HCT116 (cell line): ENCODE measurements around the gene THPO. TPM values are rescaled to one million over a fixed set of nuclear protein-coding genes. Genes with fewer than 3 reads are reported as not detected.

Source experiments
- ATAC-seq: fragments of 200-7000 bp; cut with Tn5 transposase; 2 replicates; pipeline ENCODE4 v1.9.1; 2020; ENCODE audit warnings: mild to moderate bottlenecking, moderate library complexity
- BruUV-seq: library from RNA; stranded (reverse); fragments of 400-500 nt; replicated peaks from 2 replicates; lab custom pipeline; 2021; lab: Mats Ljungman, UMichigan
- CTCF ChIA-PET: fragments of 300-600 bp; sonication (Branson Sonifier 250); formaldehyde crosslinking; loops from one replicate; lab custom pipeline; 2021; ENCODE audit warnings: antibody characterized with exemption; lab: Charles Lee
- POLR2A ChIA-PET: fragments of 300-600, 350-600 bp; sonication (Branson Sonifier 250); formaldehyde crosslinking; loops from one replicate; lab custom pipeline; 2021; ENCODE audit warnings: antibody characterized with exemption; lab: Charles Lee
- RAD21 ChIA-PET, 2 experiments: fragments of 300-600 bp; sonication (Branson Sonifier 250); formaldehyde crosslinking; loops; one replicate each; lab custom pipeline; 2023; ENCODE audit warnings: low total read pairs in 2 of 2; ENCODE audit not compliant: uncharacterized antibody in 2 of 2, unreplicated experiment in 2 of 2, low non-redundant PET in 1 of 2; lab: Charles Lee
- DNase-seq: peaks from one replicate; pipeline ENCODE4 v3.0.0-alpha.2; 2010; ENCODE audit warnings: low read depth, low spot score
- H2AFZ ChIP-seq: fragments of 200-600 bp; shearing (Covaris generic), sonication (generic); 2 replicates; pipeline ENCODE4 v1.6.1; 2017; ENCODE audit warnings: low read depth, mixed run types, mixed read lengths, antibody characterized with exemption, low read length; ENCODE audit not compliant: poor library complexity, severe bottlenecking
- H3K27ac ChIP-seq: 2 replicates; pipeline ENCODE4 v1.5.1; 2012; ENCODE audit warnings: low read depth, low read length
- H3K27me3 ChIP-seq: fragments of 200-600 bp; sonication (generic); 2 replicates; pipeline ENCODE4 v1.6.1; 2016; ENCODE audit warnings: mixed run types, low read length, mixed read lengths; ENCODE audit not compliant: insufficient read depth
- H3K36me3 ChIP-seq, 2 experiments: fragments of 200-500 bp in 1 of 2; fragments of 200-600 bp in 1 of 2; sonication (Bioruptor generic) in 1 of 2; sonication (generic) in 1 of 2; 2 replicates each; pipeline versions ENCODE4 v1.5.1 to v1.6.1; 2014 to 2016; ENCODE audit warnings: low read length in 2 of 2, inconsistent platforms in 1 of 2, mixed read lengths in 1 of 2, mixed run types in 1 of 2; ENCODE audit not compliant: insufficient read depth in 2 of 2, control insufficient read depth in 1 of 2
- H3K4me1 ChIP-seq, 2 experiments: fragments of 200-600 bp in 1 of 2; sonication (generic) in 1 of 2; 2 replicates each; pipeline versions ENCODE4 v1.5.1 to v1.6.1; 2012 to 2017; ENCODE audit warnings: low read length in 2 of 2, inconsistent platforms in 1 of 2, mild to moderate bottlenecking in 1 of 2, mixed read lengths in 1 of 2, mixed run types in 1 of 2, moderate library complexity in 1 of 2; ENCODE audit not compliant: insufficient read depth in 2 of 2, control insufficient read depth in 1 of 2
- H3K4me2 ChIP-seq: fragments of 200-600 bp; sonication (generic); 2 replicates; pipeline ENCODE4 v1.6.1; 2017; ENCODE audit warnings: mixed run types, low read length, mixed read lengths
- H3K4me3 ChIP-seq, 2 experiments: fragments of 200-600 bp in 1 of 2; sonication (generic) in 1 of 2; replicated peaks in 1 of 2; 2 replicates each; pipeline ENCODE4 v1.5.1; 2011 to 2016; ENCODE audit warnings: low read length in 2 of 2, control low read depth in 1 of 2, low read depth in 1 of 2, mild to moderate bottlenecking in 1 of 2, mixed read lengths in 1 of 2, mixed run types in 1 of 2
- H3K79me2 ChIP-seq: fragments of 200-600 bp; sonication (generic); 2 replicates; pipeline ENCODE4 v1.6.1; 2017; ENCODE audit warnings: mild to moderate bottlenecking, mixed run types, low read length, moderate library complexity, mixed read lengths; ENCODE audit not compliant: insufficient read depth
- H3K9ac ChIP-seq: fragments of 200-600 bp; sonication (generic); 2 replicates; pipeline ENCODE4 v1.6.1; 2016; ENCODE audit warnings: low read length, mixed read lengths
- H3K9me2 ChIP-seq: fragments of 200-600 bp; sonication (generic), shearing (Covaris generic); 2 replicates; pipeline ENCODE4 v1.6.1; 2017; ENCODE audit warnings: mixed run types, mild to moderate bottlenecking, moderate library complexity; ENCODE audit not compliant: insufficient read depth
- H3K9me3 ChIP-seq, 2 experiments: fragments of 200-500 bp in 1 of 2; fragments of 200-600 bp in 1 of 2; sonication (Bioruptor generic) in 1 of 2; sonication (generic) in 1 of 2; 2 replicates each; pipeline ENCODE4 v1.6.1; 2014 to 2017; ENCODE audit warnings: low read length in 2 of 2, mixed read lengths in 2 of 2, inconsistent platforms in 1 of 2, low read depth in 1 of 2, mild to moderate bottlenecking in 1 of 2, mixed run types in 1 of 2, moderate library complexity in 1 of 2; ENCODE audit not compliant: control insufficient read depth in 1 of 2, insufficient read depth in 1 of 2
- H4K20me1 ChIP-seq: fragments of 200-600 bp; sonication (generic), shearing (Covaris generic); 2 replicates; pipeline ENCODE4 v1.6.1; 2017; ENCODE audit warnings: mixed run types, mild to moderate bottlenecking, moderate library complexity; ENCODE audit not compliant: insufficient read depth
- CEBPB ChIP-seq: IDR thresholded peaks from 2 replicates; pipeline ENCODE4 v1.6.1; 2012; ENCODE audit warnings: low read depth
- SIN3A ChIP-seq: IDR thresholded peaks from 2 replicates; pipeline ENCODE4 v1.6.1; 2012; ENCODE audit warnings: low read depth
- SP1 ChIP-seq: IDR thresholded peaks from 2 replicates; pipeline ENCODE4 v1.6.1; 2012; ENCODE audit warnings: low read depth
- ZNF274 ChIP-seq: fragments of 200-500 bp; sonication (Bioruptor generic); IDR thresholded peaks from 2 replicates; pipeline ENCODE4 v1.6.1; 2014; ENCODE audit warnings: mild to moderate bottlenecking, low read depth, low read length, inconsistent platforms
- intact Hi-C: fragments of 100-400 bp; cut with micrococcal nuclease; formaldehyde crosslinking; loops from 2 replicates; pipeline ENCODE4 v1.10.0; 2022
- total RNA-seq: library from RNA; stranded (reverse); gene quantifications from one replicate; pipeline ENCODE4 v1.2.1, GENCODE V29; 2021; ENCODE audit not compliant: unreplicated experiment
- TF ChIP-seq, protein P1 (sequence below), 3 experiments: fragments of 200-600 bp in 1 of 3; sonication (generic) in 1 of 3; IDR thresholded peaks in 2 of 3; conservative IDR thresholded peaks in 1 of 3; 2 replicates each; pipeline ENCODE4 v1.5.1; 2012 to 2017; ENCODE audit warnings: low read depth in 2 of 3, low read length in 2 of 3, antibody characterized with exemption in 1 of 3, borderline replicate concordance in 1 of 3, control low read depth in 1 of 3, mild to moderate bottlenecking in 1 of 3, mixed read lengths in 1 of 3, mixed run types in 1 of 3, moderate library complexity in 1 of 3; ENCODE audit not compliant: insufficient read depth in 1 of 3
- TF ChIP-seq, protein P2 (sequence below): IDR thresholded peaks from 2 replicates; pipeline ENCODE4 v1.6.1; 2011; ENCODE audit warnings: mild to moderate bottlenecking, low read length, moderate library complexity; ENCODE audit not compliant: insufficient replicate concordance; ENCODE audit errors: extremely low read depth

THPO gene
- total RNA-seq, 1 experiment from 2014 or later: not detected

DNA sequence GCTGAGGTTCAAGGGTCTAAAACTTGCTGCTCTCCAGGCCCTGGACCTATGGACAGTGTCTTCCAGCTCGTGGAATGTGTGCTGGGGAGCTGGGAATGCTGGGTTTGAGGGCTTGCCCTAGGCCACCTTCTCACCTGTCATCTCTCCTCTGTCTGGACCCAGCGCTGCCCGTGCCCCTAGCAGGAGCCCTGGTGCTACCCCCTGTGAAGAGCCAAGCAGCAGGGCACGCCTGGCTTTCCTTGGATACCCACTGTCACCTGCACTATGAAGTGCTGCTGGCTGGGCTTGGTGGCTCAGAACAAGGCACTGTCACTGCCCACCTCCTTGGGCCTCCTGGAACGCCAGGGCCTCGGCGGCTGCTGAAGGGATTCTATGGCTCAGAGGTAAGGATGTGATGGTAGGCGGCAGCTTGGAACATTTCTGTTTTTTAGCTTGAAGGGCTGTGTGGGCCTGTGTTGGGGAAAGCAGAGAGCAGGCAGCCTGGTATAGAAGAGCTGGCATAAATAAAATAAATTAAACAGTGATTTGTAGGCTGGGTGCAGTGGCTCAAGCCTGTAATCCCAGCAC is 6.9 kb upstream of the THPO start:
- no peak for DNase-seq
- ChIA-PET CTCF (no interaction called here), POLR2A (interaction anchor here (1.2 kb wide), 1 partner anchor 10 kb away, joined by 3 read pairs; no protein-coding TSS in a partner anchor), RAD21 (no interaction called here)
- ATAC-seq: no peak
- Histone ChIP-seq H3K9ac (no peak overlapping the region), H2AFZ (no peak overlapping the region), H4K20me1 (no peaks in the 10 kb centered on the region), H3K4me2 (no peak overlapping the region), H3K9me3 (no peaks in the 10 kb centered on the region), H3K79me2 (no peaks in the 10 kb centered on the region), H3K27ac (no peak overlapping the region), H3K9me2 (no peaks in the 10 kb centered on the region), H3K36me3 (no peaks in the 10 kb centered on the region), H3K4me1 (peaks cover 2 to 6% of the 10 kb centered on the region in 2 experiments; a peak in 1 of 4 replicates), H3K27me3 (no peaks in the 10 kb centered on the region), H3K4me3 (no peak overlapping the region)
- no peak for TF ChIP-seq CEBPB
- TF ChIP-seq, protein P1, sequence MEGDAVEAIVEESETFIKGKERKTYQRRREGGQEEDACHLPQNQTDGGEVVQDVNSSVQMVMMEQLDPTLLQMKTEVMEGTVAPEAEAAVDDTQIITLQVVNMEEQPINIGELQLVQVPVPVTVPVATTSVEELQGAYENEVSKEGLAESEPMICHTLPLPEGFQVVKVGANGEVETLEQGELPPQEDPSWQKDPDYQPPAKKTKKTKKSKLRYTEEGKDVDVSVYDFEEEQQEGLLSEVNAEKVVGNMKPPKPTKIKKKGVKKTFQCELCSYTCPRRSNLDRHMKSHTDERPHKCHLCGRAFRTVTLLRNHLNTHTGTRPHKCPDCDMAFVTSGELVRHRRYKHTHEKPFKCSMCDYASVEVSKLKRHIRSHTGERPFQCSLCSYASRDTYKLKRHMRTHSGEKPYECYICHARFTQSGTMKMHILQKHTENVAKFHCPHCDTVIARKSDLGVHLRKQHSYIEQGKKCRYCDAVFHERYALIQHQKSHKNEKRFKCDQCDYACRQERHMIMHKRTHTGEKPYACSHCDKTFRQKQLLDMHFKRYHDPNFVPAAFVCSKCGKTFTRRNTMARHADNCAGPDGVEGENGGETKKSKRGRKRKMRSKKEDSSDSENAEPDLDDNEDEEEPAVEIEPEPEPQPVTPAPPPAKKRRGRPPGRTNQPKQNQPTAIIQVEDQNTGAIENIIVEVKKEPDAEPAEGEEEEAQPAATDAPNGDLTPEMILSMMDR (IDR thresholded peaks at IDR 0.05 in 2 of 3, conservative IDR thresholded peaks at IDR 0.05 in 1 of 3; ENCODE audit: borderline replicate concordance in 1 of 3, insufficient read depth in 1 of 3, low read depth in 2 of 3, low read length in 2 of 3): no peak
- no peak for TF ChIP-seq SP1
- TF ChIP-seq, protein P2, sequence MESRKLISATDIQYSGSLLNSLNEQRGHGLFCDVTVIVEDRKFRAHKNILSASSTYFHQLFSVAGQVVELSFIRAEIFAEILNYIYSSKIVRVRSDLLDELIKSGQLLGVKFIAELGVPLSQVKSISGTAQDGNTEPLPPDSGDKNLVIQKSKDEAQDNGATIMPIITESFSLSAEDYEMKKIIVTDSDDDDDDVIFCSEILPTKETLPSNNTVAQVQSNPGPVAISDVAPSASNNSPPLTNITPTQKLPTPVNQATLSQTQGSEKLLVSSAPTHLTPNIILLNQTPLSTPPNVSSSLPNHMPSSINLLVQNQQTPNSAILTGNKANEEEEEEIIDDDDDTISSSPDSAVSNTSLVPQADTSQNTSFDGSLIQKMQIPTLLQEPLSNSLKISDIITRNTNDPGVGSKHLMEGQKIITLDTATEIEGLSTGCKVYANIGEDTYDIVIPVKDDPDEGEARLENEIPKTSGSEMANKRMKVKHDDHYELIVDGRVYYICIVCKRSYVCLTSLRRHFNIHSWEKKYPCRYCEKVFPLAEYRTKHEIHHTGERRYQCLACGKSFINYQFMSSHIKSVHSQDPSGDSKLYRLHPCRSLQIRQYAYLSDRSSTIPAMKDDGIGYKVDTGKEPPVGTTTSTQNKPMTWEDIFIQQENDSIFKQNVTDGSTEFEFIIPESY: no peak
- TF ChIP-seq ZNF274: no peak
- no peak for TF ChIP-seq SIN3A
- no TSS peak for BruUV-seq
- intact Hi-C loops: no loop called here
